HG02943 (cell line): ENCODE results near the gene SERPINE1.

Experiments used
- ATAC-seq: cut with Tn5 transposase; IDR thresholded peaks from one replicate; pipeline ENCODE4 v1.9.1; 2021; ENCODE audit warnings: mild to moderate bottlenecking, low read depth, moderate library complexity; ENCODE audit not compliant: unreplicated experiment

Gene SERPINE1

DNA sequence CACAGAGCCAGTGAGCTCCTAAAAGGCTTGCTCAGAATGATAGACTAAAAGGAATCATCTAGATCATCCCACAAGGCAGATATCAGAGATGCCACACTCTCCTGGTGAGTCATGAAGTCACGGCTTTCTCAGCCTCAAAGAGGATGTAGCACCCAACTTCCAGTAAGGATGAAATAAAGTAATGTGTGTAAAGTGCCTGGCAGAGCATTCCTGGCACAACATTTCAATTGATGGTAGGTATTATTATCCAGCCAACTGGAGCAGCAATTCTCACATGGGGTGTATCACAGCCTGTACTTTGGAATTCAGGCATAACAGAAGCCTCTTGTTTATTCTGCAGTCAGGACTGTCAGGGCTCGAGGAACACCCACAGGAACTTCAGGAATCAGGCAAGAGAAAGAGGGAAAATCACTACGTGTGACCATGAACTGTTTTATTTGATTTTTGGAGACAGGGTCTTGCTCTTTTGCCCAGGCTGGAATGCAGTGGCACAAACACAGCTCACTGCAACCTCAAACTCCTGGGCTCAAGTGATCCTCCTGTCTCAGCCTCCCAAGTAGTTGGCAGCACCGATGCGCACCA is 58.4 kb downstream of the SERPINE1 start:
- ATAC-seq: no peak

DNA sequence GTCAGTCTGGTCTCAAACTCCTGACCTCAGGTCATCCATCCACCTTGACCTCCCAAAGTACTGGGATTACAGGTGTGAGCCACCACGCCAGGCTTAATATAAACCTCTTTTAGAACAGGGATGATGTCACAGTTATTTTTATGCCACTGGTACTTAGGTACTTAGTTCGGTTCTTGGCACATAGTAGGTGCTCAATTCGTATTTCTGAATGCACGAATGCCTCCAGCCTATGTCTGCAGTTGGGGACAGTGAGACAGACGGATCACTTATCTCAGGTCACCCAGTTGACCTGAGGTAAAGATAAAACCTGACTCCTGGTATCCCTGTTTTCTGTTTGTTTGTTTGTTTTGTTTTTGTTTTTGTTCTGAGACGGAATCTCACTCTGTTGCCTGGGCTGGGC is 59.3 kb downstream of the SERPINE1 start:
- no peak for ATAC-seq

DNA sequence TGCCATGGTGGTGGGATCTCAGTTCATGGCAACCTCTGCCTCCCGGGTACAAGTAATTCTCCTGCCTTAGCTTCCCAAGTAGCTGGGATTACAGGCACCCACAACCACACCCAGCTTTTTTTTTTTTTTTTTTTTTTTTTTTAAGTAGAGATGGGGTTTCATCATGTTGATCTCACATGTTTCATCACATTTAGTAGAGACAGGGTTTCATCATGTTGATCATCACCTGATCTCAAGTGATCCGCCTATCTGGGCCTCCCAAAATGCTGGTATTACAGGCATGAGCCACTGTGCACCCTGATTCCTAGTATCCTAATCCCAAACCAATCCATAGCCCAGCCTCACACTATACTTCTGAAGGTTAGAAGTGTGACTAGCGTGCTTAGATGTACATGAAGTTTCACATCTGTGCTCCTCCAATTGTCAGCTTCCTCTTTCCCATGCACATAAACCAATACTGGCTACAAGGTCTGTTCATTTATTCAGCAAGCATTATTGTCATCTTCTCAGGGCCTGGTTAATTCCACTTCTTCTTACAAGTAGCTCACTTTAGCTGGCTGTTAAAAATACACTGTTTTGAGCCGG is 60.0 kb downstream of the SERPINE1 start:
- no peak for ATAC-seq
